GM12872 (cell line): ENCODE data around the gene MTHFS.

Experiments
- TF ChIP-seq, protein P1 (sequence below): IDR thresholded peaks from 3 replicates; pipeline ENCODE4 v1.5.1; 2011; ENCODE audit warnings: low read depth, mild to moderate bottlenecking, low read length, moderate library complexity; ENCODE audit not compliant: insufficient read depth

MTHFS gene

DNA sequence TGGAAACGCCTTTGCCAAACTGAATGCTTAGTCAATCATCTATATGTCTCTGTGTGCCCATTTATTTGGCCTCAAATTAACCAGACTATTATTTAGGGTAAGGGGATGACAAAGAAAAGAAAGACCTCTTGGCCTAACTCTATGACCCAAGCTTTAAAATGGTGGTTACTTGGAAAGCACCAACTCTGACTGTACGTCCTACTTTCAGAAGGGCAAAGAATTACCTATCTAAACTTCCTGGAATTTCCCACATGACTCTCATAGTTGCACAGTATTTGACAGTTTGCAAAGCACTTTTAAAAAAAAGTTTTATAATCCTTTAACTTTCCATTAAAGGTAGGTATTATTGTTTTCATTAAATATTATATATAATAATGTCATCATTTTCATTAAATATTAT is 6.3 kb upstream of the MTHFS start:
- TF ChIP-seq, protein P1, sequence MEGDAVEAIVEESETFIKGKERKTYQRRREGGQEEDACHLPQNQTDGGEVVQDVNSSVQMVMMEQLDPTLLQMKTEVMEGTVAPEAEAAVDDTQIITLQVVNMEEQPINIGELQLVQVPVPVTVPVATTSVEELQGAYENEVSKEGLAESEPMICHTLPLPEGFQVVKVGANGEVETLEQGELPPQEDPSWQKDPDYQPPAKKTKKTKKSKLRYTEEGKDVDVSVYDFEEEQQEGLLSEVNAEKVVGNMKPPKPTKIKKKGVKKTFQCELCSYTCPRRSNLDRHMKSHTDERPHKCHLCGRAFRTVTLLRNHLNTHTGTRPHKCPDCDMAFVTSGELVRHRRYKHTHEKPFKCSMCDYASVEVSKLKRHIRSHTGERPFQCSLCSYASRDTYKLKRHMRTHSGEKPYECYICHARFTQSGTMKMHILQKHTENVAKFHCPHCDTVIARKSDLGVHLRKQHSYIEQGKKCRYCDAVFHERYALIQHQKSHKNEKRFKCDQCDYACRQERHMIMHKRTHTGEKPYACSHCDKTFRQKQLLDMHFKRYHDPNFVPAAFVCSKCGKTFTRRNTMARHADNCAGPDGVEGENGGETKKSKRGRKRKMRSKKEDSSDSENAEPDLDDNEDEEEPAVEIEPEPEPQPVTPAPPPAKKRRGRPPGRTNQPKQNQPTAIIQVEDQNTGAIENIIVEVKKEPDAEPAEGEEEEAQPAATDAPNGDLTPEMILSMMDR = no peak

DNA sequence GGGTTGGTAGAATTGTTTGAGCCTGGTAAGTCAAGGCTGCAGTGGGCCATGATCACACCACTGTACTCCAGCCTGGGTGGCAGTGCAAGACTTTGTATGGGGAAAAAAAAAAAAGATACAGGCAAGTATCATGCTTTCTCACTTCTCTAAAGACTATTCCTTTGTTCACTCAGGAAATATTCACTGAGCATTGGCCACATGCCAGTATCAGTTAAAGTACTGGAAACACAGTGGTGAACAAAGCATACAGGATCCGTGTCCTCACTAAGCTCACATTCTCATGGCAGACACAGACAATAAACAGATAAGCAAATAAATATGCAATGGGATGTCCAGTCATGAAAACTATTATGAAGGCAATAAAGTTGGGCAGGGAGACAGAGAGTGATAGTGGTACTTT is 5.1 kb upstream of the MTHFS start:
- TF ChIP-seq, protein P1 = no peak

DNA sequence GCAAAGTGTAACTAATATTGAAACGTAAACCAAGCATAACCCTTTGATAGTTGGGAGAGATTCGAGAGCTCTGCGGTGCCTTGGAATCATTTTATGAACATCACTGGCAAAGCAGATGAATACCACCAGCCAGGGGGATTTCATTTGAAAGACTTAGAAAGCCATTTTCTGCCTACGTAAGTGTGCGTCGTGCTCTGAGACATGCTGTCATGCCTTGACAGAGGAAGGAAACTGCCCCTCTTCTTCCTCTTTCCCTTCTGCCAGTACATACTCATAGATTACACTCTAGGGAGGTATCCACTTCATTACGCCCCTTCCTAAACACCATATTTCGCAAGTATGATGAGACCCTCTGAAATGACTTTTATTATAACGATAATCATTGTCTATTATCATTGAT is 3.3 kb upstream of the MTHFS start:
- TF ChIP-seq, protein P1 = no peak

DNA sequence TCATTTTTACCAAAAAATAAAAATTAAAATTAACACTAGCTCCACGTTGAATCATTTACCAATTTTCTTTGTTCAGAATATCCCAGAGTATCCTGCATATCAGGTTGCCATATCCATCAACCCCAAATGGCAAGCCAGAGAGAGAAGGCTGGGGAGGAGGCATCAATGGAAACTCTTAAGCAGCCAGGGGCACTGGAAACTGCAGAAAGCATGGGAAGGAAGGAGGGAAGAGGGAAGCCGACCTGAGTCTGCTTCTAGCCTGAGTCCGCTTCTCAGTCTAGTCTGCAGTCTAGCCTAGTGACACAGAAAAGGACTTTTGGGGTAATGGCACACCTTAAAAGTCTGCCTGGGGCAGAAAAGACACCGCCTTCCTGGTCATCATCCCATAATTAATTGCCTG is 1.6 kb upstream of the MTHFS start:
- TF ChIP-seq, protein P1 = no peak

DNA sequence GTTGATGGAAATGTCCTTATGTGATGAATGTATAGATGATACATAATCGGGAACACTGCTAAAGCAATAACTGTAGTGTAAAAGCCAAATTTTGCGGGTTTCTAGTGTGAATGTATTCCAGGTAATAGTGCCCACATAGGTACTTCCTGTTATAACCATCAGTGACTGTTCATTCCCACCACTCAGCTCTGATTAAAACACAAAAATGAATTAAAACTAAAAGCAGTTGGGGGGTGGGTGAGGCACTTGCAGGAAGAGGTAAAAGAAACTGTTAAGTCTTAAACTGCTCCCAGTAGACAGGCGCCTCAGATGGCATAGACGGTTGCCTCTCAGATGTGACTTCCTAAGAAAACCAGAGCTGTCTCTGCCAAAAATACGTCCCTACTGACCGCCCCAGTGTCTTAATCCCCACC is 893 bp upstream of the MTHFS start:
- TF ChIP-seq, protein P1 = no peak

DNA sequence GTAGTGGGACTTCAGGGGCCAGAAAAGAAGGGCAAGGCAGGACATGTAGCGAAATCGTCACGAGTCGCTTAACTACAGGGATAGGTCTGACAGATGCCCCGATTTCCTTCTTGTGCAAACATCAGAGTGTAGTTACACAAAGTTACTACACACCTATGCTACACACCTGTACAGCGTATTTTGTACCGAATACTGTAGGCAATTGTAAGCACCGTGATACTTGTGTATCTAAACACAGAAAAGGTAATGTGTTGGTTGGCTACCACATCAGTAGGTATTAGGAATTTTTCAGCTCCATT is 515 bp upstream of the MTHFS start:
- TF ChIP-seq, protein P1 = no peak

DNA sequence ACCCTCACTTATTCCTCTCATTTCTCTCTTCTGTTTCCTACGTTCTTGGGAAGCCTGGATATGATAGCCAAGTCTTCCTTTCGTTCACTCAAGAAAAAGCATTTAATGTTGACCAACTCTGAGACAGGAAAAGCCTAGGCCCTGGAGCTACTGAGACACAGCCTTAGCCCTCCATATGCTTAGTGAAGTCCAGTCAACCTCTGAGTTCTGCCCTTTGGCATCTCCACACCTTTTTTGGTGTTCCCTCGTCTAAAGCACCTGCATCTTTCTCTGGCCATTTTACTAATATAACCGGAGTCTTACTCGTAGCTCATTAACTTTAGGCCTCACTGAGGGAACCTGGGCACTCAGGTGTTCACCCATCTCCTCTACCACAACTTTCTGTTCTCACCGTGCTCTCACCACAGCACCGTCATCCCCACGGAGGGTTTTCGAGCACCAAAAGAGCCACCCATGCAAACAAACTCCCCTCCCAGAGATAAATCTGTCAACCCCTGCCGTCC is 632 bp downstream of the MTHFS start:
- TF ChIP-seq, protein P1 = no peak
